ENCODE measurements around the gene IZUMO1R.

IZUMO1R gene

GRCh38 chr11:94281324-94281723, 23.1 kb upstream of the IZUMO1R start:
- Histone ChIP-seq H3K27ac (ENCODE audit: insufficient read depth in 1 of 2, low read depth in 1 of 2, low read length in 2 of 2, poor library complexity in 1 of 2, severe bottlenecking in 2 of 2) (no peak overlapping the region), H3K4me3 (ENCODE audit: control insufficient read depth in 1 of 7, extremely low read depth in 1 of 7, insufficient read depth in 4 of 7, low read depth in 2 of 7, low read length in 6 of 7) (no peak overlapping the region), H3K36me3 (ENCODE audit: control insufficient read depth in 4 of 4, insufficient read depth in 4 of 4, low read length in 3 of 4) (no peaks in the 10 kb centered on the region), H3K9me3 (ENCODE audit: control extremely low read depth in 1 of 5, control insufficient read depth in 4 of 5, insufficient read depth in 2 of 5, low read depth in 1 of 5, low read length in 4 of 5) (peaks cover 0 to under 1% (median 0%) of the 10 kb centered on the region in 5 experiments), H3K4me1 (ENCODE audit: control extremely low read depth in 1 of 4, control insufficient read depth in 4 of 4, insufficient read depth in 4 of 4, low read length in 3 of 4) (no peaks in the 10 kb centered on the region), H3K27me3 (replicated peaks in 2 of 5; ENCODE audit: control insufficient read depth in 4 of 5, insufficient read depth in 5 of 5, low read length in 4 of 5) (no peaks in the 10 kb centered on the region)
- CTCF ChIA-PET, result no interaction called here
- WGBS (ENCODE audit: insufficient coverage), result 100% methylated on average over 1 of the region's 2 CpGs
- DNase-seq, result no peak
- POLR2A ChIA-PET, result no interaction called here

GRCh38 chr11:94283678-94284077, 20.7 kb upstream of the IZUMO1R start:
- Histone ChIP-seq H3K4me1 (ENCODE audit: control extremely low read depth in 1 of 4, control insufficient read depth in 4 of 4, insufficient read depth in 4 of 4, low read length in 3 of 4) (no peaks in the 10 kb centered on the region), H3K36me3 (ENCODE audit: control insufficient read depth in 4 of 4, insufficient read depth in 4 of 4, low read length in 3 of 4) (no peaks in the 10 kb centered on the region), H3K4me3 (ENCODE audit: control insufficient read depth in 1 of 7, extremely low read depth in 1 of 7, insufficient read depth in 4 of 7, low read depth in 2 of 7, low read length in 6 of 7) (no peak overlapping the region), H3K9me3 (ENCODE audit: control extremely low read depth in 1 of 5, control insufficient read depth in 4 of 5, insufficient read depth in 2 of 5, low read depth in 1 of 5, low read length in 4 of 5) (peaks cover 0 to 2% (median 0%) of the 10 kb centered on the region in 5 experiments), H3K27me3 (replicated peaks in 2 of 5; ENCODE audit: control insufficient read depth in 4 of 5, insufficient read depth in 5 of 5, low read length in 4 of 5) (no peaks in the 10 kb centered on the region), H3K27ac (ENCODE audit: insufficient read depth in 1 of 2, low read depth in 1 of 2, low read length in 2 of 2, poor library complexity in 1 of 2, severe bottlenecking in 2 of 2) (no peak overlapping the region)
- no peak for DNase-seq
- CTCF ChIA-PET, result no interaction called here
- POLR2A ChIA-PET, result no interaction called here

- Histone ChIP-seq H3K4me3 (ENCODE audit: control insufficient read depth in 1 of 7, extremely low read depth in 1 of 7, insufficient read depth in 4 of 7, low read depth in 2 of 7, low read length in 6 of 7) (no peak overlapping the region), H3K9me3 (ENCODE audit: control extremely low read depth in 1 of 5, control insufficient read depth in 4 of 5, insufficient read depth in 2 of 5, low read depth in 1 of 5, low read length in 4 of 5) (no peaks in the 10 kb centered on the region), H3K27me3 (replicated peaks in 2 of 5; ENCODE audit: control insufficient read depth in 4 of 5, insufficient read depth in 5 of 5, low read length in 4 of 5) (peaks cover 0 to 1% (median 0%) of the 10 kb centered on the region in 5 experiments), H3K36me3 (ENCODE audit: control insufficient read depth in 4 of 4, insufficient read depth in 4 of 4, low read length in 3 of 4) (no peaks in the 10 kb centered on the region), H3K4me1 (ENCODE audit: control extremely low read depth in 1 of 4, control insufficient read depth in 4 of 4, insufficient read depth in 4 of 4, low read length in 3 of 4) (no peaks in the 10 kb centered on the region), H3K27ac (ENCODE audit: insufficient read depth in 1 of 2, low read depth in 1 of 2, low read length in 2 of 2, poor library complexity in 1 of 2, severe bottlenecking in 2 of 2) (no peak overlapping the region)
- WGBS (ENCODE audit: insufficient coverage), result 100% methylated on average over 1 of the region's 1 CpG
- ChIA-PET POLR2A (no interaction called here), CTCF (no interaction called here)
- no peak for DNase-seq
Observed at GRCh38 chr11:94295534-94295933, 8.8 kb upstream of the IZUMO1R start.

- CTCF ChIA-PET, result no interaction called here
- Histone ChIP-seq H3K27me3 (replicated peaks in 2 of 5; ENCODE audit: control insufficient read depth in 4 of 5, insufficient read depth in 5 of 5, low read length in 4 of 5) (peaks cover 0 to 14% (median 4%) of the 10 kb centered on the region in 5 experiments), H3K4me1 (ENCODE audit: control extremely low read depth in 1 of 4, control insufficient read depth in 4 of 4, insufficient read depth in 4 of 4, low read length in 3 of 4) (no peaks in the 10 kb centered on the region), H3K9me3 (ENCODE audit: control extremely low read depth in 1 of 5, control insufficient read depth in 4 of 5, insufficient read depth in 2 of 5, low read depth in 1 of 5, low read length in 4 of 5) (no peaks in the 10 kb centered on the region), H3K27ac (ENCODE audit: insufficient read depth in 1 of 2, low read depth in 1 of 2, low read length in 2 of 2, poor library complexity in 1 of 2, severe bottlenecking in 2 of 2) (no peak overlapping the region), H3K36me3 (ENCODE audit: control insufficient read depth in 4 of 4, insufficient read depth in 4 of 4, low read length in 3 of 4) (no peaks in the 10 kb centered on the region), H3K4me3 (ENCODE audit: control insufficient read depth in 1 of 7, extremely low read depth in 1 of 7, insufficient read depth in 4 of 7, low read depth in 2 of 7, low read length in 6 of 7) (no peak overlapping the region)
- WGBS (ENCODE audit: insufficient coverage), result 89% methylated on average over 4 of the region's 5 CpGs
- no peak for DNase-seq
- POLR2A ChIA-PET, result no interaction called here
Observed at GRCh38 chr11:94297985-94298576, 6.3 kb upstream of the IZUMO1R start.

- H3K4me3 ChIP-seq (ENCODE audit: control insufficient read depth in 1 of 7, extremely low read depth in 1 of 7, insufficient read depth in 4 of 7, low read depth in 2 of 7, low read length in 6 of 7), result no peak overlapping the region
- 43% methylated on average over 5 of the region's 5 CpGs for WGBS (ENCODE audit: insufficient coverage)
- no peaks in the 10 kb centered on the region for H3K36me3 ChIP-seq (ENCODE audit: control insufficient read depth in 4 of 4, insufficient read depth in 4 of 4, low read length in 3 of 4)
- H3K27ac ChIP-seq (ENCODE audit: insufficient read depth in 1 of 2, low read depth in 1 of 2, low read length in 2 of 2, poor library complexity in 1 of 2, severe bottlenecking in 2 of 2), result no peak overlapping the region
- no peaks in the 10 kb centered on the region for H3K9me3 ChIP-seq (ENCODE audit: control extremely low read depth in 1 of 5, control insufficient read depth in 4 of 5, insufficient read depth in 2 of 5, low read depth in 1 of 5, low read length in 4 of 5)
- H3K27me3 ChIP-seq (replicated peaks in 2 of 5; ENCODE audit: control insufficient read depth in 4 of 5, insufficient read depth in 5 of 5, low read length in 4 of 5), result peaks cover 0 to 20% (median 3%) of the 10 kb centered on the region in 5 experiments
- no peak for DNase-seq
- ChIA-PET CTCF (no interaction called here), POLR2A (no interaction called here)
- H3K4me1 ChIP-seq (ENCODE audit: control extremely low read depth in 1 of 4, control insufficient read depth in 4 of 4, insufficient read depth in 4 of 4, low read length in 3 of 4), result no peaks in the 10 kb centered on the region
Observed at GRCh38 chr11:94302776-94303175, 1.6 kb upstream of the IZUMO1R start.

- H3K4me1 ChIP-seq (ENCODE audit: control extremely low read depth in 1 of 4, control insufficient read depth in 4 of 4, insufficient read depth in 4 of 4, low read length in 3 of 4), result no peaks in the 10 kb centered on the region
- CTCF ChIA-PET, result no interaction called here
- H3K9me3 ChIP-seq (ENCODE audit: control extremely low read depth in 1 of 5, control insufficient read depth in 4 of 5, insufficient read depth in 2 of 5, low read depth in 1 of 5, low read length in 4 of 5), result no peaks in the 10 kb centered on the region
- no peak overlapping the region for H3K4me3 ChIP-seq (ENCODE audit: control insufficient read depth in 1 of 7, extremely low read depth in 1 of 7, insufficient read depth in 4 of 7, low read depth in 2 of 7, low read length in 6 of 7)
- peaks cover 0 to 20% (median 3%) of the 10 kb centered on the region in 5 experiments for H3K27me3 ChIP-seq (replicated peaks in 2 of 5; ENCODE audit: control insufficient read depth in 4 of 5, insufficient read depth in 5 of 5, low read length in 4 of 5)
- no CpG with 5 or more reads among the region's 1 CpG for WGBS (ENCODE audit: insufficient coverage)
- no peaks in the 10 kb centered on the region for H3K36me3 ChIP-seq (ENCODE audit: control insufficient read depth in 4 of 4, insufficient read depth in 4 of 4, low read length in 3 of 4)
- no peak overlapping the region for H3K27ac ChIP-seq (ENCODE audit: insufficient read depth in 1 of 2, low read depth in 1 of 2, low read length in 2 of 2, poor library complexity in 1 of 2, severe bottlenecking in 2 of 2)
- DNase-seq, result no peak
- POLR2A ChIA-PET, result no interaction called here
Observed at GRCh38 chr11:94305146-94305545, 766 bp downstream of the IZUMO1R start.

GRCh38 chr11:94307101-94307791, 2.9 kb downstream of the IZUMO1R start:
- Histone ChIP-seq H3K4me3 (ENCODE audit: control insufficient read depth in 1 of 7, extremely low read depth in 1 of 7, insufficient read depth in 4 of 7, low read depth in 2 of 7, low read length in 6 of 7) (no peak overlapping the region), H3K27me3 (replicated peaks in 2 of 5; ENCODE audit: control insufficient read depth in 4 of 5, insufficient read depth in 5 of 5, low read length in 4 of 5) (peaks cover 0 to 14% (median 2%) of the 10 kb centered on the region in 5 experiments), H3K27ac (ENCODE audit: insufficient read depth in 1 of 2, low read depth in 1 of 2, low read length in 2 of 2, poor library complexity in 1 of 2, severe bottlenecking in 2 of 2) (no peak overlapping the region), H3K9me3 (ENCODE audit: control extremely low read depth in 1 of 5, control insufficient read depth in 4 of 5, insufficient read depth in 2 of 5, low read depth in 1 of 5, low read length in 4 of 5) (no peaks in the 10 kb centered on the region), H3K36me3 (ENCODE audit: control insufficient read depth in 4 of 4, insufficient read depth in 4 of 4, low read length in 3 of 4) (no peaks in the 10 kb centered on the region), H3K4me1 (ENCODE audit: control extremely low read depth in 1 of 4, control insufficient read depth in 4 of 4, insufficient read depth in 4 of 4, low read length in 3 of 4) (no peaks in the 10 kb centered on the region)
- 100% methylated on average over 11 of the region's 14 CpGs for WGBS (ENCODE audit: insufficient coverage)
- DNase-seq, result no peak
- CTCF ChIA-PET, result no interaction called here
- POLR2A ChIA-PET, result no interaction called here
